B cell (primary cell): ENCODE measurements around the gene HERC5.

Experiments used
- CTCF ChIP-seq: fragments of 200-600 bp; IDR thresholded peaks from one replicate; pipeline ENCODE4 v1.8.0; 2022; ENCODE audit warnings: antibody characterized with exemption, mild to moderate bottlenecking
- EZH2 ChIP-seq: IDR thresholded peaks from 2 replicates; pipeline ENCODE4 v1.6.1; 2012; ENCODE audit warnings: borderline replicate concordance, low read depth, mild to moderate bottlenecking, moderate library complexity, low read length; ENCODE audit not compliant: insufficient read depth, poor library complexity, severe bottlenecking

- TF ChIP-seq EZH2 (no peak), CTCF (no peak)
These were observed 57.9 kb downstream of the HERC5 start for GRCh38 chr4:88514557-88515511.
